ENCODE results near the gene ECM2. TPM values are rescaled to one million over a fixed set of nuclear protein-coding genes. Genes with fewer than 3 reads are reported as not detected.

ECM2 gene
- total and polyA plus RNA-seq, 7 donors = 1.2 to 19.7 (median 5.4) TPM; not detected in 1

- 79 to 91% methylated on average over 2 of the region's 2 CpGs for WGBS, 2 donors
Measured at GRCh38 chr9:92480291-92480771, 55.5 kb downstream of the ECM2 start.

GRCh38 chr9:92479346-92479745 is 56.4 kb downstream of the ECM2 start:
- no peaks in the 10 kb centered on the region for H3K36me3 ChIP-seq
- no peaks in the 10 kb centered on the region for H3K27me3 ChIP-seq
- intact Hi-C loops (cut with DNase I) = no loop called here
- DNase-seq = no peak
- H3K4me3 ChIP-seq = peak overlapping the region in 1 of 4 donors; percentile 40
- H3K27ac ChIP-seq = peak overlapping the region in 3 of 4 donors; percentile 71 to 90 (median 78)
- peak in 1 of 4 donors; percentile 4 for TF ChIP-seq EP300 (IDR thresholded peaks at IDR 0.05)
- no peak for TF ChIP-seq POLR2A (IDR thresholded peaks at IDR 0.05)
- peak in 1 of 4 donors; percentile 37 for TF ChIP-seq POLR2AphosphoS5 (IDR thresholded peaks at IDR 0.05)
- H3K9me3 ChIP-seq = no peaks in the 10 kb centered on the region
- H3K4me1 ChIP-seq = peaks cover 0 to 80% (median 51%) of the 10 kb centered on the region in 4 donors

More at GRCh38 chr9:92480291-92480771, 55.5 kb downstream of the ECM2 start:
- TF ChIP-seq POLR2A (IDR thresholded peaks at IDR 0.05) = no peak
- no peak for TF ChIP-seq CTCF (IDR thresholded peaks at IDR 0.05)
- TF ChIP-seq POLR2AphosphoS5 (IDR thresholded peaks at IDR 0.05) = peak in 3 of 4 donors; percentile 18 to 35 (median 22)
- no peak for TF ChIP-seq EP300 (IDR thresholded peaks at IDR 0.05)
- DNase-seq = no peak
- Histone ChIP-seq H3K4me1 (peaks cover 0 to 87% (median 56%) of the 10 kb centered on the region in 4 donors), H3K4me3 (peak overlapping the region in 2 of 4 donors; percentile 27 to 40), H3K27me3 (no peaks in the 10 kb centered on the region), H3K36me3 (no peaks in the 10 kb centered on the region), H3K27ac (peak overlapping the region; percentile 61 to 90 (median 74)), H3K9me3 (no peaks in the 10 kb centered on the region)
- intact Hi-C loops (cut with DNase I) = no loop called here

- 92 to 95% methylated on average over 7 of the region's 7 CpGs for WGBS, 2 donors
- Histone ChIP-seq H3K36me3 (peaks cover 0 to 1% (median 0%) of the 10 kb centered on the region in 4 donors), H3K9me3 (no peaks in the 10 kb centered on the region), H3K27me3 (no peaks in the 10 kb centered on the region), H3K4me1 (peaks cover 0 to 74% (median 45%) of the 10 kb centered on the region in 4 donors), H3K4me3 (no peak overlapping the region), H3K27ac (peak overlapping the region in 3 of 4 donors; percentile 71 to 90 (median 78))
- DNase-seq = no peak
- intact Hi-C loops (cut with DNase I) = no loop called here
- TF ChIP-seq CTCF (IDR thresholded peaks at IDR 0.05) (no peak), POLR2AphosphoS5 (IDR thresholded peaks at IDR 0.05) (no peak), EP300 (IDR thresholded peaks at IDR 0.05) (no peak), POLR2A (IDR thresholded peaks at IDR 0.05) (no peak)
Measured at GRCh38 chr9:92478783-92479182, 57.0 kb downstream of the ECM2 start.

GRCh38 chr9:92476962-92477361 is 58.8 kb downstream of the ECM2 start:
- intact Hi-C loops (cut with DNase I) = no loop called here
- no peak for DNase-seq
- no peak overlapping the region for H3K4me3 ChIP-seq
- H3K27ac ChIP-seq = peak overlapping the region in 2 of 4 donors; percentile 78 to 90
- TF ChIP-seq POLR2A (IDR thresholded peaks at IDR 0.05) (no peak), EP300 (IDR thresholded peaks at IDR 0.05) (no peak), CTCF (IDR thresholded peaks at IDR 0.05) (no peak), POLR2AphosphoS5 (IDR thresholded peaks at IDR 0.05) (no peak)
- H3K27me3 ChIP-seq = no peaks in the 10 kb centered on the region
- peaks cover 0 to 11% (median 0%) of the 10 kb centered on the region in 4 donors for H3K36me3 ChIP-seq
- 92 to 100% methylated on average over 1 of the region's 1 CpG for WGBS, 2 donors
- H3K4me1 ChIP-seq = peaks cover 0 to 56% (median 34%) of the 10 kb centered on the region in 4 donors
- H3K9me3 ChIP-seq = no peaks in the 10 kb centered on the region

GRCh38 chr9:92474587-92474986 is 61.2 kb downstream of the ECM2 start:
- Histone ChIP-seq H3K27me3 (no peaks in the 10 kb centered on the region), H3K4me3 (no peak overlapping the region), H3K9me3 (no peaks in the 10 kb centered on the region), H3K4me1 (peaks cover 0 to 32% (median 22%) of the 10 kb centered on the region in 4 donors), H3K36me3 (peaks cover 0 to 11% (median 0%) of the 10 kb centered on the region in 4 donors), H3K27ac (no peak overlapping the region)
- DNase-seq = no peak
- intact Hi-C loops (cut with DNase I) = no loop called here
- TF ChIP-seq CTCF (IDR thresholded peaks at IDR 0.05) (no peak), POLR2A (IDR thresholded peaks at IDR 0.05) (no peak), POLR2AphosphoS5 (IDR thresholded peaks at IDR 0.05) (no peak), EP300 (IDR thresholded peaks at IDR 0.05) (no peak)
- 95 to 97% methylated on average over 3 of the region's 3 CpGs for WGBS, 2 donors

Data from sigmoid colon (tissue), 7 donors.